SW 1271 (cell line): ENCODE results near the gene UGT1A5.
"Not testable (repeated sequence)": the region's sequence is repeated elsewhere in the genome, so short reads cannot be mapped to it uniquely, and the experiment has no call there.

ENCODE experiments used
- DNase-seq, 2 experiments: peaks; one replicate each; lab custom pipeline; 2025; lab: John Stamatoyannopoulos, UW

UGT1A5 gene

GRCh38 chr2:233746475-233747282 lies 34.0 kb downstream of the UGT1A5 start:
- no peak for DNase-seq

GRCh38 chr2:233747283-233747544 lies 34.5 kb downstream of the UGT1A5 start:
- DNase-seq, result no peak

GRCh38 chr2:233750689-233751088 lies 38.0 kb downstream of the UGT1A5 start:
- not testable (repeated sequence) for DNase-seq

- DNase-seq, result not testable (repeated sequence)
Observed at GRCh38 chr2:233751212-233752009, 38.7 kb downstream of the UGT1A5 start.

- no peak for DNase-seq
Observed at GRCh38 chr2:233754872-233755611, 42.3 kb downstream of the UGT1A5 start.

- no peak for DNase-seq
Observed at GRCh38 chr2:233756429-233757081, 43.8 kb downstream of the UGT1A5 start.

GRCh38 chr2:233758141-233758540 lies 45.4 kb downstream of the UGT1A5 start:
- no peak for DNase-seq

GRCh38 chr2:233758849-233759248 lies 46.1 kb downstream of the UGT1A5 start:
- DNase-seq, result no peak

GRCh38 chr2:233760043-233760442 lies 47.3 kb downstream of the UGT1A5 start, which contains the start of gene UGT1A1:
Gene UGT1A1 (plus strand): TSS chr2:233760270. CDS start chr2:233760288, 18 bp downstream.
- DNase-seq, result no peak

- no peak for DNase-seq
Observed at GRCh38 chr2:233761040-233761769, 48.5 kb downstream of the UGT1A5 start.

- no peak for DNase-seq
Observed at GRCh38 chr2:233764264-233764663, 51.6 kb downstream of the UGT1A5 start.

GRCh38 chr2:233764761-233765160 lies 52.1 kb downstream of the UGT1A5 start:
- DNase-seq, result no peak

GRCh38 chr2:233766416-233766815 lies 53.7 kb downstream of the UGT1A5 start:
- no peak for DNase-seq

GRCh38 chr2:233768076-233768475 lies 55.4 kb downstream of the UGT1A5 start:
- no peak for DNase-seq

- DNase-seq, result no peak
Observed at GRCh38 chr2:233769260-233769659, 56.6 kb downstream of the UGT1A5 start.

GRCh38 chr2:233772153-233772552 lies 59.4 kb downstream of the UGT1A5 start:
- DNase-seq, result no peak

- DNase-seq, result no peak
Observed at GRCh38 chr2:233772583-233772982, 59.9 kb downstream of the UGT1A5 start.

GRCh38 chr2:233773854-233774253 lies 61.1 kb downstream of the UGT1A5 start:
- DNase-seq, result no peak

GRCh38 chr2:233775414-233775813 lies 62.7 kb downstream of the UGT1A5 start:
- DNase-seq, result no peak

GRCh38 chr2:233778030-233778429 lies 65.3 kb downstream of the UGT1A5 start, which contains the start of gene MROH2A:
Gene MROH2A (plus strand): TSS chr2:233778330. CDS start chr2:233779359, 1,029 bp downstream.
- no peak for DNase-seq

- DNase-seq, result no peak
Observed at GRCh38 chr2:233779722-233780121, 67.0 kb downstream of the UGT1A5 start.
